GM12865 (cell line): ENCODE results near the gene CACFD1.
A peak's percentile ranks its signal among the peaks of the same experiment; 100 is the strongest.

Experiments used
- DNase-seq: peaks from one replicate; pipeline ENCODE4 v3.0.0; 2010; ENCODE audit warnings: low read depth
- H3K4me3 ChIP-seq: 2 replicates; pipeline ENCODE4 v1.5.1; 2011; ENCODE audit warnings: mild to moderate bottlenecking, low read depth, low read length, control low read depth
- CTCF ChIP-seq: IDR thresholded peaks from 2 replicates; pipeline ENCODE4 v1.5.1; 2011; ENCODE audit warnings: low read length, control low read depth, low read depth, inconsistent platforms; ENCODE audit not compliant: insufficient read depth; ENCODE audit errors: missing control alignments

CACFD1 gene

GRCh38 chr9:133457748-133458147 is 2.0 kb upstream of the CACFD1 start:
- TF ChIP-seq CTCF = no peak
- no peak overlapping the region for H3K4me3 ChIP-seq
- DNase-seq = no peak

GRCh38 chr9:133458643-133459312 is 1.0 kb upstream of the CACFD1 start:
- no peak for TF ChIP-seq CTCF
- peak overlapping the region; percentile 37; the same call in 1 of the 2 replicates for H3K4me3 ChIP-seq

GRCh38 chr9:133460405-133461175 is 812 bp downstream of the CACFD1 start:
- DNase-seq = peak; percentile 72
- no peak for TF ChIP-seq CTCF
- H3K4me3 ChIP-seq = peak overlapping the region; percentile 76

More at GRCh38 chr9:133458643-133459312, 1.0 kb upstream of the CACFD1 start:
- DNase-seq = no peak

GRCh38 chr9:133461975-133462374 is 2.2 kb downstream of the CACFD1 start:
- DNase-seq = no peak
- TF ChIP-seq CTCF = peak; percentile 0
- no peak overlapping the region for H3K4me3 ChIP-seq

- TF ChIP-seq CTCF = no peak
- H3K4me3 ChIP-seq = no peak overlapping the region
- DNase-seq = no peak
These were observed 3.6 kb downstream of the CACFD1 start for GRCh38 chr9:133463234-133463863.

- no peak overlapping the region for H3K4me3 ChIP-seq
- no peak for DNase-seq
- TF ChIP-seq CTCF = no peak
These were observed 4.3 kb downstream of the CACFD1 start for GRCh38 chr9:133463864-133464615.
